Nucleus accumbens (tissue), 56 donors: ENCODE measurements around the gene AKAP6.

ENCODE experiments used
- DNase-seq, 56 donors: peaks; one replicate each; lab custom pipeline; 2025; lab: John Stamatoyannopoulos, UW

The AKAP6 gene

DNA sequence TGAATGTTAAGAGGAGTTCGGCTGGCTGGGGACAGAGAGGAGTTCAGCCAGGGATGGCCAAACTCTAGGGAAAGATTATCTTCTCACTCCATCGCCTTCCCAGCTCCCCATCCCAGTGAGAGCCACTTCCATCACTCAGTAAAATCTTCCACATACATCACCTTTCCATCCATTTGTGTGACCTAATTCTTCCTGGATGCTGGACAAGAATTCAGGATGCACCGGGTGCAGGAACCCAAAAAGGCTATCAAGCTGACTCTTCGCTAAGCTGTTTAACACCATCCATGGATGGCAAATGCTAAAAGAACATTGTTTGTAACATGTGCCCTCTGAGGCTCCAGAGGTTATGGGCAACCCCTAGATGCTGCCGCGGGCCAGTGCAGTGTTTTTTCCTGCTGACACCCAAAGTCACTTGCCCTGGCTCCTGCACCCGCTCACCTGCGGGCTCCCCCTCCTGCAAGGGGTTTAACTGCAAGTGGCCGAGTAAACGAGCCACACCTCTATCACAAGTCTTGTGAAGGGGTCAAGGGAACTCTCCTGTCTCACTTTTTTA lies 393.6 kb downstream of the AKAP6 start:
- no peak for DNase-seq

DNA sequence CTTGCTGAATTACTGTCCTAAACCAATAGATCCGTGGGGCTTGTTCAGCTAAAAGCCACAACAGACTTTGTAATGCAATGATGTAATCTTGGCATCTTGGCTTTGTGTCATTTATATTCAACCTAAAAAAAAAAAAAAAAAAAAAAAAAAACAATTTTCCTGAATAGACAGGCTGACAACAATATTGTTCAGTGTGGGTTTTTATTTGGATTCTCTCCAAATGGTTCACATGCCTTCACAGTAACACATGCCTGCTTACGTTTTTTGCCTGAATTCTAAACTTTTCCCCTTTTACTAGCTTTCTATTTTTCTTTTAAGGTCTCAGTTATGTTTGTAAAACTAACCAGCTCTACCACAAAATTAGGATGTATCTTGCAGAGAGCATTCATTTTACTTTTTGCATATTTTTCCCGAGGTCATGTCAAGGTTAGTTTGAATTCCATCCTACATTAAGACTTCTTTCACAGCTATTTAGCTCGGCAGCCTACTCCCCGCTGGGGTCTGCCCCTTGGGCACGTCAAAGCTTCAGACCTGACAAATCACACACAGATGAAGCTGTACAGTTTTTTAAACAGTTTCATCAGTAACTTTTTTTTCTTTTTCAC lies 395.9 kb downstream of the AKAP6 start:
- DNase-seq, result peak in 6 of 56 donors; percentile 9 to 39 (median 11)

DNA sequence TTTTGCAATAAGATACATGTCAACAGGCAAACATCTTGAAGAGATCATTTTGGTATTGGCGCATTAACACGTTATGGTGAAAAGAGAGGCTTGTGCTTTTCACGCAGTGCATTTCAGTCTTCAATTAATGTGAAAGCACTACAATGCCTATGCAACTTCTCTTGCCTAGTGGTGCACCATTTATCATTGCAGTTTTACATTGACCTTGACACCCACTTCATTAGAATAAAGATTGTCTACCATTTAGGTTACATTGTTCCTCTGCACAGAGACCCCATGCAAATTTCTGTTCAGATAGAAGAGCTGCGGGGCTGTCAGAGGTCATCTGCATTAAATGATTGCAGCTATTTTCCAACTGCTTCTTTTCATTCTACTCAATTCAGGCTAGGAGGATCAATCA lies 397.4 kb downstream of the AKAP6 start:
- no peak for DNase-seq

DNA sequence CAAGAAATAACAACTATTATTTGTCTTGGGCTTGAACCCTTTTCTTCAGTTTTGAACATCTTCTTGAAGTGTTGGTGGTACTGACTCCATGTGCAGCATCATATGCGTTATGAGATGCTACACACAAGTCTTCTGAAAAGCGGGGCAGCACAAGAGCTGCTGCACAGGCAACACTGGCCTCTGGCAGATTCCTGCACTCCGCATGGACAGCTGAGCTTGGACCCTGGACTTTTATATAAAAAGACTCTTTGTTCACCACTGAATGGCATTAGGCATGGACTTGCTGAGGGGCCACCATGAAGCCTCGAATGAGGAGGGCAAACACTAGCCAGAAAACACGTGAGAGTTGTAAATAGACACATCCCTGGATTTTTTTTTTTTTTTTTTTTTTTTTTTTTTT lies 398.7 kb downstream of the AKAP6 start:
- DNase-seq, result peak in 30 of 56 donors; percentile 9 to 56 (median 32)

DNA sequence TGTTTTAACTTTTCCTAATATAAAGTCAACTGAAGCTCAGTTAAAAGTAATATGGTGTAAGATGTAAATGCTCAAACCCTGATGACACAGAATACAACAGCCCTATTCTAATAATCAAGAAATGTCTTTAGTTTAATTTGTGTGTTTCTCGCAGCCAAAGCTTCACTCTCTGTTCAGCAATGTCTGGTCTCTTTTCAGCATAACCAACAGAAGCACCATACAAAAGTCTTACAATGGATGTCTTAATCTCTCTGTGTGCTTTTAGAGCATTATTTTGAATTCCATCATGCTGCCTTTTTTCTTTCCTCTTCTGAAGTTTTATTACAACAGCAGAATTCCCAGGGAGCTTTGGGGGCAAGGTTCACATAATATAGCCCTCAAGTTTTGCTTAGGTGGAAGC lies 399.4 kb downstream of the AKAP6 start:
- DNase-seq, result no peak

DNA sequence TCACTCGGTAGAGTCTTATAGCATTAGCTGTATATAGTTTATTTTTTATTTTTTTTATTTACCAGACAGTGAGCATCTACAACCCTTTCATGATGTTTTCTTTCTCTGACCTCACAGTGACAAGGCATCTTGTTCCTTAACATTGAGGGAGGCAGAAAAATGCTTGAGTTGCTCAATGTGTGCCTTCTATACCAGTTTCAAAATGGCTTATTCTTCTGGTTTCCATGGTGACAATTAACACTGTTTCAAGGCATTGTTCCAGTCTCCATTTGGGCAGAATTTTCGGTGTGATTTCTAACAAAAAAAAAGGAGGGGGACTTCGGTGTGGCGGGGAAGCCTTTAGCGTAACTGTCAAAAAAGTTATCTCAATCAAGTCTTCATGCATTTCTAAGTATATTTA lies 399.9 kb downstream of the AKAP6 start:
- DNase-seq, result no peak

DNA sequence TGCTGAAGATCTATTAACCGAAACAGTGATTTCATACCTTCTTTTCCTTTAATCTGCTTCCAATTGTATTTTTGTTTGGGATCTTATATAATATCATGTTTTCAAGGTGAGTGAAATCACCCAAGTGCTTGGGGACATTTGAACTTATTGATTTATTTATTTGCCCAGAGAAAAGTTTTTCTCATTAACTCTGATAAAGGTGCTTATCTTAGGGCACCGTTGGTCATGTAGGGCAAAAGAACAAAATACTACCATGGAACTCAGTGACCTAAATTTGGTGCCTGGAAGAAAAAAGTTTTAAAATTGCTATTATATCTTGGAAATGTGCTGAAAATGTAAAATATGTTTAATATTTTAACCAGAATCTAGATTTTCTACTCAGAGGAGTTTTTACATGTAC lies 402.2 kb downstream of the AKAP6 start:
- DNase-seq, result no peak

DNA sequence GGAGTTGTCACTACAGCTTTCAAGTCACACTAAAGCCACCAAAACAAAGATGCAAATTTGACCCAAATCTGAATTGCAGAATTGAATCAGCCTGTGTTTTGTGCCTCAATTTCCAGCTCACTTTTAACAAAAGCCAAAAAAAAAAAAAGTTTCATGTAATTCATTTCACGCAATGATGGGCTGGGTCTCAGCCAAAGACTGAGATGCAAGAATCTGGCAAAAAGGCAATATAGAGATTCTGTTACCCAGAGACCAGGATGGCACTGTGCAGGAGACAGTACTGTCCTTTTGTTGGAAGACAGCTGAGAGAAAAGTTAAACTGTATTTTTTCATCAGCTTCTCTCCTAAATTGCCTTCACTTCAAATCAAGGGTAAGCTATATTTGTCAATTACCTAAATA lies 403.9 kb downstream of the AKAP6 start:
- no peak for DNase-seq

DNA sequence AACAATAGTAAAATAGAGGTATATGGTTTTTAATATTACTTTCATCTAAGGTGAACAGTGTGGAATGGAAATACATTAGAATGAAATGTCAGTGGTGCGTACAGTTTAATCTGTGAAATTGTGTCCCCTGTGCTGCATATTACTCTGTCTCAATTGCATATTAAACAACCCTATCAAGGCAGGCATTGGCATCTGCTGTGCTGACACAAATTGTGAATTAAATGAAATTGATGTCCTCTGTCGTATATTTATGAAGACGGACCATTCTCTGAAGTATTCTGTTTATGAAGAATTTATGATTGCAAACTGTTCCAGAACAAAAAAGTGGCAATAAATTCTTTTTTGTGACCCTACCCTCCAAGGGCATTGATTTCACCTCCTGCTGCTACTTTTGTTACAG lies 405.2 kb downstream of the AKAP6 start:
- DNase-seq, result no peak

DNA sequence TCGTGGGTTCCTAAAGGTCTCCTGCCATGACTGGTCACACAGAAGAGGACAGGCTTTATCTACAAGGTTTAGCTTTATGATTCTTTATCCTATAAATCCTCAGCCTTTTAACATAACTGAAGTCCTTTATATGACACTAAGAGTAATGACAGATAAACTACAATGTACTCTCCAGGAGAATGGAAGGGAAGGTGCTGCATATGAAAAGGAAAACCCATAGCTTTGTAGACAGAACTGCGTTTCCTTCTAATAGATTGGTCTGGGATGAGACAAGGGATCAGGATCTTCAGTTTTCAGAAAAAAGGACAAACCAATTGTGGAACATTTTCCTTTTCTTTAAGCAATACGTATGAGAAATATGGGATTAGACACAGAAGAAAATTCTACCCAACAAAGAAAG lies 408.5 kb downstream of the AKAP6 start:
- DNase-seq, result no peak

DNA sequence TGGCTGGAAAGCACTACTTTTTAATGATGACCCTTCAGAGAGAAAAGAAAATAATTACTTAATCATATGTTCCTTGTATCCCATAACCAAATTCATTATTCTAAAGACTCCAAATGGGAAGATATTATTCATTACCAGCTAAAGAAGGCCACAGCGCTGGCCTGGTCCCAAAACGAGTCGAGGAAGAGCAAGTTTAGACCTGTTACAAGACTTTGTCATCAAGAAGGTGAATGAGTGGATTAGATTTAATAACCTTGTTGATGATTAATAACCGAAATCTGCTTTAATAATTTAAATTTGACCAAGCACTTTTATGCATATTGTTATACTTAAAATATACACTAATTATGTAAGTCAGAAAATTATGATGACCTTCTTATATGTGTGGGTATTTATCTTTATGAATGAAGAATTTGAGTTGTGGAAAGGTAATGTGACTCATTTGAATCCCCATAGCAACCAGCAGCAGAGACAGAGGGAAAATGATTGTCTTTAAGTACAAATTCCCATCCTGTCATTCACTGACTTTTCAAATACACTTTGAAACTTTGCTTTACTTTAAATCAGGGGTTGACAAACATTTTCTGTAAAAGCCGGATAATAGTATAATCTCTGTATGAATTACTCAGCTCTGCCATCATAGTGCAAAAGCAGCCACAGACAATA lies 409.2 kb downstream of the AKAP6 start:
- no peak for DNase-seq

DNA sequence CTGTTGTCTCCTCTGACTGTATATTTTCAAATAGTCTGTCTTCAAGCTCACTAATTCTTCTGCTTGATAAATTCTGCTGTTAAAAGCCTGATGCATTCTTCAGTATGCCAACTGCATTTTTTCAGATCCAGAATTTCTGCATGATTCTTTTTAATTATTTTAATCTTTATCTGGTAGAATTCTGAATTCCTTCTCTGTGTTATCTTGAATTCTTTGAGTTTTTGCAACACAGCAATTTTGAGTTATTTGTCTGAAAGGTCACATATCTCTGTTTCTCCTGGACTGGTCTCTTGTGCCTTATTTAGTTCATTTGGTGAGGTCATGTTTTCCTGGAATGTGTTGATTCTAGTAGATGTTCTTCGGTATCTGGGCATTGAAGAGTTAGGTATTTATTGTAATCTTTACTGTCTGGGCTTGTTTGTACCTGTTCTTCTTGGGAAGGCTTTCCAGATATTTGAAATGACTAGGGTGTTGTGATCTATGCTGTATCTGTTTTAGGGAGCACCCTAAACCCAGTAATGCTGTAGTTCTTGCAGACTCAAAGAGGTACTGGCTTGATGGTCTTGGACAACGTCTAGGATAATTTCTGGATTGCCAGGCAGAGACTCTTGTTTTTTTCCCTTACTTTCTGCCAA lies 415.8 kb downstream of the AKAP6 start:
- DNase-seq, result no peak

DNA sequence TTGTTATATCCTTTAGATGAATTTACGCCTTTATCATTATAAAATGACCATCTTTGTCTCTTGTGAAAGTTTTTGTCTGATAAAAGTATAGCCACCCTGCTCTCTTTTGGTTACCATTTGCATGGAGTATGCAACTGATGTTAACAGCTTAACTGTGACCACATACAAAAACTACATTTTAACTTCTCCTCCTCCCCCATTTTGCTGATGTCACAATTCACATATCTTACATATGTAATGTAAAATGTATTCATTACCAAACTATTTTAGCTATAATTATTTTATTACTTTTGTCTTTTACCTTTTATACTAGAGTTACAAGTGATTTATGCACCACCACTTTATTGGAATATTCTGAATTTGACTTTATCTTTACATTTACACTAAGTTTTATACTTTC lies 425.1 kb downstream of the AKAP6 start:
- no peak for DNase-seq

DNA sequence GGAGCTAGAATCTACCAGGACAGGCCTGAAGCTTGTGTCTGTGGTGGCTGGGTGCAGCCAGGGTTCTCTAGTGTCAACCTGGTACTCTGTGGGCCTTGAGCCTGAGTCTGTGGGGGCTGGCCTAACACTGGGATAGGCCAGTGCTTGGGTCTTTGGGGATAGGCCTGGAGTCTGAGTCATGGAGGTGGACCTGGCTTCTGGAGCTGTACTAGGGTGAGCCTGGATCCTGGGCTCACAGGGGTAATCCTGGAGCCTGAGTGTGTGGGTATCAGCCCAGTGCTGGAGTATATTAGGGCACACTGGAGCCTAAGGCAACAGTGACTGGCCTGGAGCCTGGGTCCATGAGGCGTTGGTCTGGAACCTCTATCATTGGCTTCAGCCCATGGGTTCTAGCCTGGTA lies 427.1 kb downstream of the AKAP6 start:
- DNase-seq, result no peak

DNA sequence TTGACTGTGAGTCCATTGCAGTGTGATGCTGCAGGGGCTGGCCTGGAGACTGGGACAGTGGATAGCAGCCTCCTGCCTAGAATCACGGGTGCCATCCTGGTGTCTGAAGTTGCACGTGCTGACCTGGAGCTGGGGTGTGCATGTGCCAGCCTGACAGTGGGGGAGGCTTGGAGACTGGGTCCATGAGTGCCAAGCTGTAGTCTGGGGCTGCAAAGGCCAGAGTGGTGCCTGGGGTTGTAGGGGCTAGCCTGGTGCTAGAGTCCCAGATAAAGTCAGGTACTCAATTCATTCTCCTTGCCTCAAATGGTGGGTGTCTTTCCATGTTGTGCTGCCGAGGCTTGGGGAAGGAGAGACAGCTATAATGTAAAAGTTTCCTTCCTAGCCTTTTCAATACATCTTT lies 427.7 kb downstream of the AKAP6 start:
- DNase-seq, result no peak

DNA sequence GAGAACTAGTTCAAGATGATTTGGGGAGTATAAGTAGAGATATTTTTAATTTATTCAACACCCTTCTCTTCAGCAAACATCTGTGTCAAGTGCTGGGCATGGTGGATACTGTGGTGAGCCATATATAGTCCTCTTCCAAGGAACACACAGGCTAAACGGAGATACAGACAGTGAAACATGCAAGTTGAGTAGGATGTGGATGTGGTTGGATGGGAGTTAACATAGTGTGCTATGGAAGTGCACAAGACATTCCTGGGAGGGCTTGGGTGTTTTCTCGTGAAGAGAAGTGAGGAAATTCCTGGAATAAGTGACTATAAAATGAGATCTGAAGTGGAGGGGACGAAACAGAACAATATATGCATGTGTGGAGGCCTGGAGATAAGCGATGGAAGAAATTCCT lies 428.5 kb downstream of the AKAP6 start:
- DNase-seq, result no peak

DNA sequence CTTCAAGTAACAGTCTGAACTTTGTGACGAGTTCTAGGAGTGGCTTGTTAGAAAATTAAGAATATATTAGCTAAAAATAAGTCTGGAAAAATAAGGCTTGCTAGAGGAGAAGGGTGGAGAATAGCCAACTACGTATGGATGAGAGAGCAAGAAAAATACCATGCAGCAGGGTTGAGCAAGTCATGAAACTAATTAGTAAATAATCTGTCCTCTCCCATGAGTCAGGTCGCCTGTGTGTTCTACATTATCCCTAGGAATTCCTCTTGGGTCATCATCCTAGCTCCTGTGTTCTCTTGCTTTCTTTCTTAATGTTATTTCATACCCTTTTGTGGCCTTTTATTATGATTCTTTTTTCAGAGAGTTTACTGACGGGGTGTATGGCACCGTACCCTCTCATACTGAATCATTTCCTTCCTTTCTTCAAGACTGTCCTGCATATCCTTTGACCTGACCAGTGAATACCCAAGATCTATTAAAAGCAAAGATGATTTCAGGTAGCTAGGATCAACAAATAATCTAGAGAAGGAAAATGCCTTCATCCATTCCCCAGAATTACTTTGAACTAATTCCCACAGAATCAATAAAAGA lies 432.4 kb downstream of the AKAP6 start:
- DNase-seq, result no peak

DNA sequence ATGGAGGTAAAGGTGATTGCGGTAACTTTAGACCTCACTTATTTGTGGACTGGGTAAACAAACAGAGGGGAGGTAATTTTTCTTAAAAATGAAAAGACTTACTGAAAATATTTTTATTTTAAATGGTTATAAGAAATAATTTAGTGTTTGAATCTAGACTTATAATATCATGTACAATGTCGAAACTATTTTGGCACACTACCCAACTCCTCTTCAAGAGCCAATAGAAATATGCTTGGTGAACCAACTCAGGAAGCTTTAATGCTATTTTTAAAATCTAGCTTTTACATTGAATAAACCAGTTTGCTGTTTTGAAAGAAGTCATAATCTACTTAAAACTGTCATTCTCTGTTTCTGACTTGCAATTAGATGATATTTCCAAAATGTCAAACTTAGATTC lies 433.8 kb downstream of the AKAP6 start:
- no peak for DNase-seq

DNA sequence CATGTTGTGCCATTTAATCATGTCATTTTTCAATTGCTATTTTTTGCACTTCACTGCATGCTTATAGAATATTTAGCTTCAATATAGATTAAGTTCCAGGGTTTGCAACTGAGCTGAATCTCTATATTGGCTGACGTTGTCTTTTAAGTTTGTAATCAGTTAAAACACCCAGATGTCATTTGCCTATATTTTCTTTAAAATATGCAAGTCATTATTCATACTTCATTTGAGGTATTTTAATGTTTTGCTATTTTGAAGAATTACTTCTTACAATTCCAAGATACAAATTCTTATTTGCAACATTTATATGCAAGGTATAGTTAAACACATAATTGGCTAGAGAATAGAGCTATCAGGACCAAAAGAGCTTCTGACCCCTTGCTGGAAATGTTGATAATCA lies 434.6 kb downstream of the AKAP6 start:
- DNase-seq, result no peak

DNA sequence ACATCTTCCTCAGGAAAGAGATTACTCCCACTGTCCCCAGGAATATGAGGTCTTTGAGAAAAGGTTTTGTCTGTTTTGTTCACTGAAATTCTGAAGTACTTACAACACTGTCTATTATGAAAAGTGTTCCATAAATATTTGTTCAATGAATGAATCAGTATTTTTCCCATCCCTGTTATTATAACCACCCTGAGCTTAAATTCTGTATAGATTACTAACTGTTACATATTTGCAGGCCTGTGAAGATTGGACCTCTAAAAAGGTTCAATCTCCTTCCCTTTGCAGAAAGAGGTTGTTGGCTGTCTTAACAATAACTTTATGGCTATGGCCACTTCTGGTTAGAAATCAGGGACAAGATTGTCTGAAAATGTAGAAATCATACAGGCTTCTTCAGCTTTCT lies 435.0 kb downstream of the AKAP6 start:
- no peak for DNase-seq

DNA sequence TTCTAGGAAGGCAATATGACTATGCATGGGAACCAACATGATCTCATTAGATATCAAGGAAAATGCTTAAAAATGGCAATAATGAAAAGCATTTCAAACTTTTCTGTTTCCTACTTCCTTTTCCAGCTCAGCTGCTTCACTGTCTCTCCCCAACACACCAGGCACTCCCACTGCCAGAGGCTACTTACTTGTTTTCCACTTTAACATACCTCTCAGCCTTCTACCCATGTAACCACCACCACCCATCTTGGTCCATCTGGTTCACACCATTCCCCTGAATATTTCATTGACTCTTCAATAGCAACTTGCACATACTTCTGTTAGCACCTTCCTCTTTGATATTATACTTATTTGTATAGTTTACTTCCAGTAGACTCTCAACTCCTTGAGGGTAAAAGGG lies 441.3 kb downstream of the AKAP6 start:
- no peak for DNase-seq

DNA sequence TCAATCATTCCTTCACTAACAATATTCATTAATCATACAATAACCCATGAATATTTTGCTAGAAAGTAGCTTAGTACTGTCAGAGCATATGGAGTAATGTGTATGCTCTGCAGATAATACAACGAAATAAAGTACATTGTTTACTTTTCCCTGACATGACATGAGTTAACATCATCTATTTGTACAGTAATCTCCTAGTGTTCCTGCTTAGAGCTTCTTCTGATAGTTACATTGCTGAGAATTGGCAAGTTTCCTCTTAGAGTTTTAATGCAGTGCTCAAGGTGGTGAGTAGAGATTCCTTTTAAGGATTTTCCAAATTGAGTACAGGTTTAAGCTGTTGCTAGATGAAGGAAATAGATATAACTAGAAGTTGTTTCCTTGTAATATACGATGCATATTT lies 445.1 kb downstream of the AKAP6 start:
- DNase-seq, result no peak
